WTC11 (cell line): Measurements from ENCODE around the gene GSK3B. TPM values are rescaled to one million over a fixed set of nuclear protein-coding genes. Genes with fewer than 3 reads are reported as not detected.

Experiments
- ATAC-seq: fragments of 200-7000 bp; cut with Tn5 transposase; 2 replicates; pipeline ENCODE4 v1.10.0; 2021; ENCODE audit warnings: mild to moderate bottlenecking, moderate library complexity
- CTCF ChIA-PET: fragments of 300-600 bp; sonication (Branson Sonifier 250); formaldehyde crosslinking; loops from one replicate; lab custom pipeline; 2021; ENCODE audit warnings: antibody characterized with exemption; lab: Charles Lee
- POLR2A ChIA-PET: fragments of 350-600 bp; sonication (Branson Sonifier 250); formaldehyde crosslinking; loops from one replicate; lab custom pipeline; 2021; ENCODE audit warnings: antibody characterized with exemption; lab: Charles Lee
- DNase-seq: peaks from one replicate; pipeline ENCODE4 v3.0.0; 2021; ENCODE audit warnings: low spot score
- H3K27ac Mint-ChIP-seq: 2 replicates; pipeline ENCODE4 v1.8.0; 2021; ENCODE audit warnings: mixed read lengths
- H3K27me3 Mint-ChIP-seq: 2 replicates; pipeline ENCODE4 v1.8.0; 2021; ENCODE audit warnings: low read depth, mild to moderate bottlenecking, moderate library complexity, mixed read lengths
- H3K36me3 Mint-ChIP-seq: 2 replicates; pipeline ENCODE4 v1.8.0; 2021; ENCODE audit warnings: mixed read lengths
- H3K4me1 Mint-ChIP-seq: 2 replicates; pipeline ENCODE4 v1.8.0; 2022; ENCODE audit warnings: mixed read lengths
- H3K4me3 Mint-ChIP-seq: 2 replicates; pipeline ENCODE4 v1.8.0; 2021; ENCODE audit warnings: mild to moderate bottlenecking, moderate library complexity, mixed read lengths
- H3K9me3 Mint-ChIP-seq: 2 replicates; pipeline ENCODE4 v1.8.0; 2021; ENCODE audit warnings: mixed read lengths
- GABPB1 ChIP-seq: sonication (generic); formaldehyde crosslinking; IDR thresholded peaks from 2 replicates; pipeline ENCODE4 v1.8.1; 2023; ENCODE audit warnings: mild to moderate bottlenecking, missing genetic modification reagents
- GTF2I ChIP-seq: fragments of 250-450 bp; sonication (Bioruptor Pico); conservative IDR thresholded peaks from 2 replicates; pipeline ENCODE4 v1.4.0; 2021; ENCODE audit warnings: mild to moderate bottlenecking
- IRF2 ChIP-seq: sonication (generic); formaldehyde crosslinking; IDR thresholded peaks from 2 replicates; pipeline ENCODE4 v1.8.0; 2022; ENCODE audit warnings: low read depth, missing genetic modification reagents, borderline replicate concordance
- MYBL2 ChIP-seq: sonication (generic); formaldehyde crosslinking; IDR thresholded peaks from 2 replicates; pipeline ENCODE4 v1.8.1; 2023; ENCODE audit warnings: mild to moderate bottlenecking, moderate library complexity, missing genetic modification reagents
- NFATC4 ChIP-seq: fragments of 250-450 bp; sonication (Bioruptor Pico); IDR thresholded peaks from 2 replicates; pipeline ENCODE4 v1.9.0; 2021; ENCODE audit warnings: mild to moderate bottlenecking
- OVOL2 ChIP-seq: fragments of 250-450 bp; sonication (Bioruptor Pico); IDR thresholded peaks from 2 replicates; pipeline ENCODE4 v1.9.0; 2021; ENCODE audit warnings: mild to moderate bottlenecking, borderline replicate concordance
- RORB ChIP-seq: fragments of 250-450 bp; sonication (Bioruptor Pico); IDR thresholded peaks from 2 replicates; pipeline ENCODE4 v1.9.0; 2021; ENCODE audit warnings: mild to moderate bottlenecking
- SP1 ChIP-seq: sonication (generic); formaldehyde crosslinking; conservative IDR thresholded peaks from 2 replicates; pipeline ENCODE4 v1.8.1; 2022; ENCODE audit warnings: missing genetic modification reagents
- TCF7 ChIP-seq: sonication (generic); formaldehyde crosslinking; IDR thresholded peaks from 2 replicates; pipeline ENCODE4 v1.8.0; 2022; ENCODE audit warnings: mild to moderate bottlenecking, low read depth, missing genetic modification reagents, moderate library complexity
- ZNF138 ChIP-seq: sonication (generic); formaldehyde crosslinking; conservative IDR thresholded peaks from 2 replicates; pipeline ENCODE4 v1.8.1; 2022; ENCODE audit warnings: mild to moderate bottlenecking, moderate library complexity, missing genetic modification reagents
- ZNF219 ChIP-seq: sonication (generic); formaldehyde crosslinking; IDR thresholded peaks from 2 replicates; pipeline ENCODE4 v1.8.0; 2023; ENCODE audit warnings: missing genetic modification reagents, mild to moderate bottlenecking, borderline replicate concordance
- ZNF416 ChIP-seq: fragments of 250-450 bp; sonication (Bioruptor Pico); IDR thresholded peaks from 2 replicates; pipeline ENCODE4 v1.9.0; 2021; ENCODE audit warnings: mild to moderate bottlenecking, inconsistent platforms
- total RNA-seq: library from RNA; stranded (reverse); gene quantifications from 3 replicates; pipeline ENCODE4 v1.2.3, GENCODE V29; 2021
- TF ChIP-seq, protein P1 (sequence below): sonication (generic); formaldehyde crosslinking; IDR thresholded peaks from 2 replicates; pipeline ENCODE4 v1.8.1; 2023; ENCODE audit warnings: mild to moderate bottlenecking, missing genetic modification reagents
- TF ChIP-seq, protein P2 (sequence below): sonication (generic); formaldehyde crosslinking; IDR thresholded peaks from 2 replicates; pipeline ENCODE4 v1.8.0; 2023; ENCODE audit warnings: missing genetic modification reagents
- TF ChIP-seq, protein P3 (sequence below): fragments of 250-450 bp; sonication (Bioruptor Pico); IDR thresholded peaks from 2 replicates; pipeline ENCODE4 v1.9.0; 2021; ENCODE audit warnings: mild to moderate bottlenecking
- TF ChIP-seq, protein P4 (sequence below): sonication (generic); formaldehyde crosslinking; IDR thresholded peaks from 2 replicates; pipeline ENCODE4 v1.8.0; 2022; ENCODE audit warnings: missing genetic modification reagents
- TF ChIP-seq, protein P5 (sequence below): fragments of 250-450 bp; sonication (Bioruptor Pico); conservative IDR thresholded peaks from 2 replicates; pipeline ENCODE4 v1.9.0; 2021; ENCODE audit warnings: mild to moderate bottlenecking
- TF ChIP-seq, protein P6 (sequence below): sonication (generic); formaldehyde crosslinking; IDR thresholded peaks from 2 replicates; pipeline ENCODE4 v1.8.0; 2023; ENCODE audit warnings: missing genetic modification reagents, mild to moderate bottlenecking, borderline replicate concordance

The GSK3B gene
- total RNA-seq, 1 experiment from 2014 or later = 48.9 TPM

DNA sequence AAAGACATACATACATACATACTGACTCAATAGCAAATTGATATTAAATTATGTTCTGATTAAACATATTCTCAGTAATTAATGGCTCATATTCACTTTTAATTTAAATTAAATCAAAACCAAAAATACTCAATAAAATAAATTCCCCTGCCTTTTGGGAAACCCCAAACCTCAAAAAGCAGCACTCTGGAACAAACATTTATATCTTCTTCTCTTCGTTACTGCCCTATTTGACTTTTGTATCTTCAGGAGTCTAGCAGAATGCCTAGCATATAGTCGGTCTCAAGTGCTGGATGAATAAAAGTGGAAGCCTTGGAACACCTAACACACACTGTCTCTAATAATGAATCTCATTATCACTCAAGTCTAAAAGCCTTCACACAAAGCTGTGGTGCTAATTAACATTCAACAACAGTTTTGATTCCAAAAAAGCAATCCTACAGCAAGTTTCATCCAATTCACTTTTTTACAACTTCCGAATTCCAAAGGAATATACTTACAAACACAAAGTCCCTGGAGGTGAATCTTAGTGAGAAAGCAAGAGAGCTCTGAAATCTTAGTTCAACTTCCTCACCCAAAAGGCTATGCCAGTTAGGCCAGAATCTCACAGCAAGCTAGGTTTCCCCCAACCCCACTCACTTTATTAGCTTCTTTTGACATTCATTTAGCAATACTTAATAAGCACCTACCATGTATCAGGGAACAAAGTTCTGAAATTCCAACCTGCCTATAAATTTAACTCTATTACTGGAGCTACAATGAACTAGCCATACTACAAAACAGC, 35.0 kb downstream of the GSK3B start (continued):
- TF ChIP-seq, protein P1, sequence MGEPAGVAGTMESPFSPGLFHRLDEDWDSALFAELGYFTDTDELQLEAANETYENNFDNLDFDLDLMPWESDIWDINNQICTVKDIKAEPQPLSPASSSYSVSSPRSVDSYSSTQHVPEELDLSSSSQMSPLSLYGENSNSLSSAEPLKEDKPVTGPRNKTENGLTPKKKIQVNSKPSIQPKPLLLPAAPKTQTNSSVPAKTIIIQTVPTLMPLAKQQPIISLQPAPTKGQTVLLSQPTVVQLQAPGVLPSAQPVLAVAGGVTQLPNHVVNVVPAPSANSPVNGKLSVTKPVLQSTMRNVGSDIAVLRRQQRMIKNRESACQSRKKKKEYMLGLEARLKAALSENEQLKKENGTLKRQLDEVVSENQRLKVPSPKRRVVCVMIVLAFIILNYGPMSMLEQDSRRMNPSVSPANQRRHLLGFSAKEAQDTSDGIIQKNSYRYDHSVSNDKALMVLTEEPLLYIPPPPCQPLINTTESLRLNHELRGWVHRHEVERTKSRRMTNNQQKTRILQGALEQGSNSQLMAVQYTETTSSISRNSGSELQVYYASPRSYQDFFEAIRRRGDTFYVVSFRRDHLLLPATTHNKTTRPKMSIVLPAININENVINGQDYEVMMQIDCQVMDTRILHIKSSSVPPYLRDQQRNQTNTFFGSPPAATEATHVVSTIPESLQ (CRISPR knock-in tag) = no peak
- TF ChIP-seq ZNF416 = no peak
- TF ChIP-seq GTF2I (CRISPR knock-in tag) = no peak
- no peak for TF ChIP-seq IRF2 (CRISPR knock-in tag)
- no peak for TF ChIP-seq MYBL2 (CRISPR knock-in tag)
- TF ChIP-seq, protein P2, sequence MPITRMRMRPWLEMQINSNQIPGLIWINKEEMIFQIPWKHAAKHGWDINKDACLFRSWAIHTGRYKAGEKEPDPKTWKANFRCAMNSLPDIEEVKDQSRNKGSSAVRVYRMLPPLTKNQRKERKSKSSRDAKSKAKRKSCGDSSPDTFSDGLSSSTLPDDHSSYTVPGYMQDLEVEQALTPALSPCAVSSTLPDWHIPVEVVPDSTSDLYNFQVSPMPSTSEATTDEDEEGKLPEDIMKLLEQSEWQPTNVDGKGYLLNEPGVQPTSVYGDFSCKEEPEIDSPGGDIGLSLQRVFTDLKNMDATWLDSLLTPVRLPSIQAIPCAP = no peak

DNA sequence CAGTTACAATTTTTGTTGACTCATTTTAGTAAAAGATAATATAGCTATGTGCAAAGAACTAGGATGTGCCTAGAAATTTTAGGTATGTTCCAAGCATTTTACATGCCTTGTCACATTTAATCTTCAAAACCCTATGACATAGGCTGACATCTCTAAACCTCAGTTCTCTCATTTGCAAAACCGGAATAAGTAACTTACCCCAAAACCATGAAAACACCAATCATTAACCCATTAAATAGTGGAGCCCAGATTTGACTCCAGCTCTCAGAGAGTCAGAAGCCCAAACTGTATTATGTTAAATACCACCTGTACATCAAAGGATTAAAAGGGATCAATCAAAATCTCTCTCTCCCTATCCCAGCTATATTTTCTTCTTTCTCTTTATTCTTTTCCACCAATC, 36.6 kb downstream of the GSK3B start:
- Mint-ChIP-seq H3K36me3 (peaks cover 15% of the 10 kb centered on the region), H3K4me3 (no peak overlapping the region), H3K27me3 (no peaks in the 10 kb centered on the region), H3K27ac (no peak overlapping the region), H3K9me3 (peaks cover 15% of the 10 kb centered on the region)
- ChIA-PET POLR2A (no interaction called here), CTCF (interaction anchor here (0.6 kb wide), 1 partner anchor 102 kb away, joined by 3 read pairs; no protein-coding TSS in a partner anchor)
- DNase-seq = no peak
- no peak for TF ChIP-seq TCF7 (CRISPR knock-in tag)
- TF ChIP-seq, protein P3, sequence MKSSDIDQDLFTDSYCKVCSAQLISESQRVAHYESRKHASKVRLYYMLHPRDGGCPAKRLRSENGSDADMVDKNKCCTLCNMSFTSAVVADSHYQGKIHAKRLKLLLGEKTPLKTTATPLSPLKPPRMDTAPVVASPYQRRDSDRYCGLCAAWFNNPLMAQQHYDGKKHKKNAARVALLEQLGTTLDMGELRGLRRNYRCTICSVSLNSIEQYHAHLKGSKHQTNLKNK = no peak
- TF ChIP-seq OVOL2 = no peak
- TF ChIP-seq GABPB1 (CRISPR knock-in tag) = no peak
- TF ChIP-seq RORB (CRISPR knock-in tag) = no peak
- TF ChIP-seq, protein P4, sequence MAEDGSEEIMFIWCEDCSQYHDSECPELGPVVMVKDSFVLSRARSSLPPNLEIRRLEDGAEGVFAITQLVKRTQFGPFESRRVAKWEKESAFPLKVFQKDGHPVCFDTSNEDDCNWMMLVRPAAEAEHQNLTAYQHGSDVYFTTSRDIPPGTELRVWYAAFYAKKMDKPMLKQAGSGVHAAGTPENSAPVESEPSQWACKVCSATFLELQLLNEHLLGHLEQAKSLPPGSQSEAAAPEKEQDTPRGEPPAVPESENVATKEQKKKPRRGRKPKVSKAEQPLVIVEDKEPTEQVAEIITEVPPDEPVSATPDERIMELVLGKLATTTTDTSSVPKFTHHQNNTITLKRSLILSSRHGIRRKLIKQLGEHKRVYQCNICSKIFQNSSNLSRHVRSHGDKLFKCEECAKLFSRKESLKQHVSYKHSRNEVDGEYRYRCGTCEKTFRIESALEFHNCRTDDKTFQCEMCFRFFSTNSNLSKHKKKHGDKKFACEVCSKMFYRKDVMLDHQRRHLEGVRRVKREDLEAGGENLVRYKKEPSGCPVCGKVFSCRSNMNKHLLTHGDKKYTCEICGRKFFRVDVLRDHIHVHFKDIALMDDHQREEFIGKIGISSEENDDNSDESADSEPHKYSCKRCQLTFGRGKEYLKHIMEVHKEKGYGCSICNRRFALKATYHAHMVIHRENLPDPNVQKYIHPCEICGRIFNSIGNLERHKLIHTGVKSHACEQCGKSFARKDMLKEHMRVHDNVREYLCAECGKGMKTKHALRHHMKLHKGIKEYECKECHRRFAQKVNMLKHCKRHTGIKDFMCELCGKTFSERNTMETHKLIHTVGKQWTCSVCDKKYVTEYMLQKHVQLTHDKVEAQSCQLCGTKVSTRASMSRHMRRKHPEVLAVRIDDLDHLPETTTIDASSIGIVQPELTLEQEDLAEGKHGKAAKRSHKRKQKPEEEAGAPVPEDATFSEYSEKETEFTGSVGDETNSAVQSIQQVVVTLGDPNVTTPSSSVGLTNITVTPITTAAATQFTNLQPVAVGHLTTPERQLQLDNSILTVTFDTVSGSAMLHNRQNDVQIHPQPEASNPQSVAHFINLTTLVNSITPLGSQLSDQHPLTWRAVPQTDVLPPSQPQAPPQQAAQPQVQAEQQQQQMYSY (CRISPR knock-in tag) = no peak
- TF ChIP-seq ZNF219 = no peak
- no peak for TF ChIP-seq SP1
- TF ChIP-seq, protein P5, sequence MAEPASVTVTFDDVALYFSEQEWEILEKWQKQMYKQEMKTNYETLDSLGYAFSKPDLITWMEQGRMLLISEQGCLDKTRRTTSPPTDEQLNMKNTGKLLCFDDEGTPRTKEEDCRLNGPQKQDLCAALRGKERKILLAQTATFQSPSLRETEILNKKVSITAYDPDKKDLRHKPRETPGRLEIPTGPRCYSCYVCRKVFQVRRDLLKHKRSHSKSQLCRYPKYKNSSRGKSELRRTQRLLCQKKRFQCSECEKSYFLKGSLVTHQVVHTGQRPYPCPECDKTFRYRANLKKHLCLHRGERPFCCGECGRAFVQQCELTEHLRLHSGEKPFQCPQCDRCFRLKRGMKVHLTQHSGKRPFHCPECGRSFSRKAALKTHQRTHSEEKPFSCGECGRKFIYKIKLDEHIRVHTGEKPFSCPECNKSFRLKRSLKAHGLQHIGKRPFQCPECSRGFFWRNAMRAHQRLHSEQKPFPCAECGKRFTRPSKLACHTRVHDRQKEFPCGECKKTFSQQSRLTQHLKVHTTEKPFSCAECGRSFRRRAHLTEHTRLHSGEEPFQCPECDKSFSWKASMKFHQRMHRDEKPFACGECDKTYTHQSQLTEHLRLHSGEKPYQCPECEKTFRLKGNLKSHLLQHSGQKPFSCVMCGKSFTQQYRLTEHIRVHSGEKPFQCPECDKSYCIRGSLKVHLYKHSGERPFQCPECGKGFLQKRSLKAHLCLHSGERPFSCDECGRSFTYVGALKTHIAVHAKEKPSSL (CRISPR knock-in tag) = no peak
- no peak for TF ChIP-seq NFATC4 (CRISPR knock-in tag)
- TF ChIP-seq ZNF138 (CRISPR knock-in tag) = no peak
- TF ChIP-seq, protein P6, sequence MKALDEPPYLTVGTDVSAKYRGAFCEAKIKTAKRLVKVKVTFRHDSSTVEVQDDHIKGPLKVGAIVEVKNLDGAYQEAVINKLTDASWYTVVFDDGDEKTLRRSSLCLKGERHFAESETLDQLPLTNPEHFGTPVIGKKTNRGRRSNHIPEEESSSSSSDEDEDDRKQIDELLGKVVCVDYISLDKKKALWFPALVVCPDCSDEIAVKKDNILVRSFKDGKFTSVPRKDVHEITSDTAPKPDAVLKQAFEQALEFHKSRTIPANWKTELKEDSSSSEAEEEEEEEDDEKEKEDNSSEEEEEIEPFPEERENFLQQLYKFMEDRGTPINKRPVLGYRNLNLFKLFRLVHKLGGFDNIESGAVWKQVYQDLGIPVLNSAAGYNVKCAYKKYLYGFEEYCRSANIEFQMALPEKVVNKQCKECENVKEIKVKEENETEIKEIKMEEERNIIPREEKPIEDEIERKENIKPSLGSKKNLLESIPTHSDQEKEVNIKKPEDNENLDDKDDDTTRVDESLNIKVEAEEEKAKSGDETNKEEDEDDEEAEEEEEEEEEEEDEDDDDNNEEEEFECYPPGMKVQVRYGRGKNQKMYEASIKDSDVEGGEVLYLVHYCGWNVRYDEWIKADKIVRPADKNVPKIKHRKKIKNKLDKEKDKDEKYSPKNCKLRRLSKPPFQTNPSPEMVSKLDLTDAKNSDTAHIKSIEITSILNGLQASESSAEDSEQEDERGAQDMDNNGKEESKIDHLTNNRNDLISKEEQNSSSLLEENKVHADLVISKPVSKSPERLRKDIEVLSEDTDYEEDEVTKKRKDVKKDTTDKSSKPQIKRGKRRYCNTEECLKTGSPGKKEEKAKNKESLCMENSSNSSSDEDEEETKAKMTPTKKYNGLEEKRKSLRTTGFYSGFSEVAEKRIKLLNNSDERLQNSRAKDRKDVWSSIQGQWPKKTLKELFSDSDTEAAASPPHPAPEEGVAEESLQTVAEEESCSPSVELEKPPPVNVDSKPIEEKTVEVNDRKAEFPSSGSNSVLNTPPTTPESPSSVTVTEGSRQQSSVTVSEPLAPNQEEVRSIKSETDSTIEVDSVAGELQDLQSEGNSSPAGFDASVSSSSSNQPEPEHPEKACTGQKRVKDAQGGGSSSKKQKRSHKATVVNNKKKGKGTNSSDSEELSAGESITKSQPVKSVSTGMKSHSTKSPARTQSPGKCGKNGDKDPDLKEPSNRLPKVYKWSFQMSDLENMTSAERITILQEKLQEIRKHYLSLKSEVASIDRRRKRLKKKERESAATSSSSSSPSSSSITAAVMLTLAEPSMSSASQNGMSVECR = no peak
- TF ChIP-seq, all 79 proteins: peak for 0
- H3K4me1 Mint-ChIP-seq = peaks cover 21% of the 10 kb centered on the region
- no peak for ATAC-seq
